Measurements from ENCODE around the gene ZNF746.

ZNF746 gene

DNA sequence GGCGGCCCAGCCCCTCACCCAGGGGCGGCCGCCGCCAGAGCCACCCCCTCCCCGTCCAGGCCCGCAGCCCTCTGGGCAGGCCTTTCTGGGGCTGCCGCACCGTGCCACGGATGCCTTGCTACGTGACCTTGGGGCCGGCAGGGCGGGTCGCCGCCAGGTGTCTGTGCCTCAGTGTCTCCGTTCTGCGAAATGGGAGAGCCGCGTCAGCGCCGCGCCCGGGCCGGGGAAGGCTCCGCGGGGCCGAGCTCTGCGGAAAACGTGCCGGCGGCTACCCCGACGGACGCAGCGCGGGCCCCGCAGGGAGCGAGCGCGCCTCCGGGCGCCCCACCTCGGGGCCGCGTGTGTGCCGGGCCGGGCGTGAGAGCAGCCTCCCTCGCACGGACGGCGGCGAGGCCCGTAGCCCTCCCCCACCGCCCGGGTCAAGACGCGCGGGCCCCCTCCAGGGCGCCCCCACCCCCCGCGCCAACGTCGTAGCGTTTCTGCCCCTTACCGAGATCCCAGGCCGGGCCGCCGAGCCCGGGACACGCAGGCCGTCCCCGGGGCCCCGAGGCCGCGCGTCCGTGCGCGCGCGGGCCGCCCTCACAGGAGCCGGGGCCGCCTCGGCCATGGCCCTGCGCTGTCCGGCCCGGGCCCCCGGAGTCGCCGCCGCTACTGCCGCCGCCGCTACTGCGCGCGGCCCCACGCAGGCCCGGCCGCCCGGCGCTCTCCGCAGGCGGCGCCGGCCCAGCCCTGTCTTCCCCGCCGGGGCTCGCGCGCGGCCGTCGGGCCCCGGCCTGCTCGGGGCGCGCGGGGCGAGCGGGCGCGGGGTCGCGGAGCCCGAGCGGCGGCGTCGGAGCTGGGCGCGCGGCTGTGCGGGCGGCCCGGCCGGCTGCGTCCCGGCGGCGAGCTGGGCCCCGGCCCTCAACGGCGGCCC lies 37.8 kb downstream of the ZNF746 start (continued):
- TF ChIP-seq, protein P1, sequence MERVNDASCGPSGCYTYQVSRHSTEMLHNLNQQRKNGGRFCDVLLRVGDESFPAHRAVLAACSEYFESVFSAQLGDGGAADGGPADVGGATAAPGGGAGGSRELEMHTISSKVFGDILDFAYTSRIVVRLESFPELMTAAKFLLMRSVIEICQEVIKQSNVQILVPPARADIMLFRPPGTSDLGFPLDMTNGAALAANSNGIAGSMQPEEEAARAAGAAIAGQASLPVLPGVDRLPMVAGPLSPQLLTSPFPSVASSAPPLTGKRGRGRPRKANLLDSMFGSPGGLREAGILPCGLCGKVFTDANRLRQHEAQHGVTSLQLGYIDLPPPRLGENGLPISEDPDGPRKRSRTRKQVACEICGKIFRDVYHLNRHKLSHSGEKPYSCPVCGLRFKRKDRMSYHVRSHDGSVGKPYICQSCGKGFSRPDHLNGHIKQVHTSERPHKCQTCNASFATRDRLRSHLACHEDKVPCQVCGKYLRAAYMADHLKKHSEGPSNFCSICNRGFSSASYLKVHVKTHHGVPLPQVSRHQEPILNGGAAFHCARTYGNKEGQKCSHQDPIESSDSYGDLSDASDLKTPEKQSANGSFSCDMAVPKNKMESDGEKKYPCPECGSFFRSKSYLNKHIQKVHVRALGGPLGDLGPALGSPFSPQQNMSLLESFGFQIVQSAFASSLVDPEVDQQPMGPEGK (tag by site-specific recombination; IDR thresholded peaks at IDR 0.05), result no peak
- TF ChIP-seq ZSCAN30 (tag by site-specific recombination; IDR thresholded peaks at IDR 0.05), result peak; percentile 28; the same call in 1 of the 2 replicates
- no peak for TF ChIP-seq ZNF23 (tag by site-specific recombination; IDR thresholded peaks at IDR 0.05; ENCODE audit: borderline replicate concordance)
- TF ChIP-seq ZNF16 (tag by site-specific recombination; IDR thresholded peaks at IDR 0.05; ENCODE audit: low read depth), result no peak
- no peak for TF ChIP-seq TRIM28 (IDR thresholded peaks at IDR 0.05; ENCODE audit: borderline replicate concordance, low read length)
- TF ChIP-seq, protein P2, sequence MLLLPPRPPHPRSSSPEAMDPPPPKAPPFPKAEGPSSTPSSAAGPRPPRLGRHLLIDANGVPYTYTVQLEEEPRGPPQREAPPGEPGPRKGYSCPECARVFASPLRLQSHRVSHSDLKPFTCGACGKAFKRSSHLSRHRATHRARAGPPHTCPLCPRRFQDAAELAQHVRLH (tag by site-specific recombination; IDR thresholded peaks at IDR 0.05), result no peak
- TF ChIP-seq, protein P3, sequence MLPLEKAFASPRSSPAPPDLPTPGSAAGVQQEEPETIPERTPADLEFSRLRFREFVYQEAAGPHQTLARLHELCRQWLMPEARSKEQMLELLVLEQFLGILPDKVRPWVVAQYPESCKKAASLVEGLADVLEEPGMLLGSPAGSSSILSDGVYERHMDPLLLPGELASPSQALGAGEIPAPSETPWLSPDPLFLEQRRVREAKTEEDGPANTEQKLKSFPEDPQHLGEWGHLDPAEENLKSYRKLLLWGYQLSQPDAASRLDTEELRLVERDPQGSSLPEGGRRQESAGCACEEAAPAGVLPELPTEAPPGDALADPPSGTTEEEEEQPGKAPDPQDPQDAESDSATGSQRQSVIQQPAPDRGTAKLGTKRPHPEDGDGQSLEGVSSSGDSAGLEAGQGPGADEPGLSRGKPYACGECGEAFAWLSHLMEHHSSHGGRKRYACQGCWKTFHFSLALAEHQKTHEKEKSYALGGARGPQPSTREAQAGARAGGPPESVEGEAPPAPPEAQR (tag by site-specific recombination; IDR thresholded peaks at IDR 0.05), result no peak

DNA sequence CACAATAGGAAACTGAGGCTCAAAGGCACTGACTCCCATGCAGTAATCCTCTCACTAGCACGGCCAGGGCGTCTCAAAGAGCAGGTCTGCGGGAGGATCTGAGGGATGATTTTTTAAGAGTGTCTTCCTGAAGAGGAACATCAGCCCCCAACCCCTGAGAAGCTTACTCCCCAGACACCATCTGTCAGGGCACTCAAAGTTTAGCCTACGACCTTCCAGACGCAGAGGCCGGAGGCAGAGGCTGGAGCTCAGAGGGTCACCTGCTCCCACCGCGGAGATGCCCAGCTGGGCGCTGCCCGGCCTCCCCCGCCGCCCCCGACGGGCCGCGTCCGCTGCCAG lies 38.4 kb downstream of the ZNF746 start:
- TF ChIP-seq EGR2 (tag by site-specific recombination; IDR thresholded peaks at IDR 0.05; ENCODE audit: low read depth) (no peak), ZNF391 (tag by site-specific recombination; IDR thresholded peaks at IDR 0.05; ENCODE audit: borderline replicate concordance, low read depth) (no peak), ZNF777 (tag by site-specific recombination; IDR thresholded peaks at IDR 0.05; ENCODE audit: borderline replicate concordance) (no peak), ZNF16 (tag by site-specific recombination; IDR thresholded peaks at IDR 0.05; ENCODE audit: low read depth) (no peak), ZNF433 (tag by site-specific recombination; IDR thresholded peaks at IDR 0.05; ENCODE audit: low read depth) (no peak), ZNF571 (tag by site-specific recombination; IDR thresholded peaks at IDR 0.05) (no peak), ZNF544 (tag by site-specific recombination; IDR thresholded peaks at IDR 0.05) (no peak), ZNF585B (tag by site-specific recombination; IDR thresholded peaks at IDR 0.05) (no peak), ZNF501 (tag by site-specific recombination; IDR thresholded peaks at IDR 0.05) (no peak), IKZF3 (tag by site-specific recombination; IDR thresholded peaks at IDR 0.05) (no peak), ZNF610 (tag by site-specific recombination; IDR thresholded peaks at IDR 0.05; ENCODE audit: borderline replicate concordance) (no peak)
- ChIA-PET CTCF (interaction anchor here (1.7 kb wide), 1 partner anchor 36 kb away, joined by 6 read pairs; no protein-coding TSS in a partner anchor), POLR2A (interaction anchor here (0.8 kb wide), 1 partner anchor 37 kb away, joined by 3 read pairs; no protein-coding TSS in a partner anchor)
- Histone ChIP-seq H3K4me3 (ENCODE audit: low read depth, low read length) (peak overlapping the region; percentile 50), H3K27ac (ENCODE audit: extremely low read depth, low read depth, low read length) (peak overlapping the region; percentile 21; the same call in 1 of the 2 replicates), H3K36me3 (ENCODE audit: control insufficient read depth in 2 of 2, insufficient read depth in 1 of 2, low read length in 2 of 2) (peaks cover 0 to 30% of the 10 kb centered on the region in 2 experiments; a peak in 1 of 3 replicates), H3K4me1 (ENCODE audit: control insufficient read depth, insufficient read depth, low read length) (no peaks in the 10 kb centered on the region), H3K9me3 (ENCODE audit: control insufficient read depth, insufficient read depth, low read depth, low read length) (no peaks in the 10 kb centered on the region)

DNA sequence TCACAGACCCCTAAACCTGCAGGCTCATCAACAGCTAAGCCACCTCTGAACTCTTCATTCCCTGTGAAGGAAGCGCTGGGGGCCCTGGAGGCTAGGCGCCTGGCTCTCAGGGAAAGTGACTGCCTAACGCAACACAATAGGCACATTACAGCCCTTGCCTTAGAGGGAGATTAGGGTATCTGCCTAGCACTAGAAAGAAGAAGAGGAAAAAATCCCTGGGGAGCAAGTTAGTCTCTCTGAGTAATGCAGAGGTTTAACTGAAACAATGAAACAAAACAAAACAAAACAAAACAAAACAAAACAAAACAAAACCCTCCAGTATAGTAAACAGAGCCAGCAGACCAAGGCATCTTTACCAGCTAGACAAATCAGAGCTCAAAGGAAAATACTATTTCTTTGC lies 39.4 kb downstream of the ZNF746 start:
- H3K4me1 ChIP-seq (ENCODE audit: control insufficient read depth, insufficient read depth, low read length), result no peaks in the 10 kb centered on the region
- H3K4me3 ChIP-seq (ENCODE audit: low read depth, low read length), result no peak overlapping the region
- POLR2A ChIA-PET, result no interaction called here
- H3K9me3 ChIP-seq (ENCODE audit: control insufficient read depth, insufficient read depth, low read depth, low read length), result no peaks in the 10 kb centered on the region
- CTCF ChIA-PET, result interaction anchor here (0.7 to 1.7 kb wide), 5 partner anchors 35 to 342 kb away, joined by 3 to 6 read pairs (median 3); partner anchors contain the start of gene ZNF398
- peaks cover 4 to 39% of the 10 kb centered on the region in 2 experiments; a peak in 2 of 3 replicates for H3K36me3 ChIP-seq (ENCODE audit: control insufficient read depth in 2 of 2, insufficient read depth in 1 of 2, low read length in 2 of 2)
- no peak overlapping the region for H3K27ac ChIP-seq (ENCODE audit: extremely low read depth, low read depth, low read length)
- TF ChIP-seq ZNF175 (tag by site-specific recombination; IDR thresholded peaks at IDR 0.05), result no peak
- TF ChIP-seq ZNF626 (tag by site-specific recombination; IDR thresholded peaks at IDR 0.05), result no peak
- no peak for TF ChIP-seq ZNF19 (tag by site-specific recombination; IDR thresholded peaks at IDR 0.05; ENCODE audit: low read depth)
- no peak for TF ChIP-seq OVOL3 (tag by site-specific recombination; IDR thresholded peaks at IDR 0.05)
- TF ChIP-seq ZNF37A (tag by site-specific recombination; IDR thresholded peaks at IDR 0.05), result no peak
- TF ChIP-seq REPIN1 (tag by site-specific recombination; IDR thresholded peaks at IDR 0.05; ENCODE audit: low read depth), result no peak
- no peak for TF ChIP-seq ZNF785 (tag by site-specific recombination; IDR thresholded peaks at IDR 0.05)
- no peak for TF ChIP-seq ZNF621 (tag by site-specific recombination; IDR thresholded peaks at IDR 0.05)
- TF ChIP-seq PRDM1 (tag by site-specific recombination; IDR thresholded peaks at IDR 0.05), result no peak
- TF ChIP-seq GLIS1 (tag by site-specific recombination; IDR thresholded peaks at IDR 0.05), result no peak
- TF ChIP-seq ZXDB (tag by site-specific recombination; IDR thresholded peaks at IDR 0.05), result no peak
- TF ChIP-seq ZBTB7A (tag by site-specific recombination; IDR thresholded peaks at IDR 0.05; ENCODE audit: low read depth), result no peak
